Measurements from ENCODE around the gene PRDX2.

PRDX2 gene

DNA sequence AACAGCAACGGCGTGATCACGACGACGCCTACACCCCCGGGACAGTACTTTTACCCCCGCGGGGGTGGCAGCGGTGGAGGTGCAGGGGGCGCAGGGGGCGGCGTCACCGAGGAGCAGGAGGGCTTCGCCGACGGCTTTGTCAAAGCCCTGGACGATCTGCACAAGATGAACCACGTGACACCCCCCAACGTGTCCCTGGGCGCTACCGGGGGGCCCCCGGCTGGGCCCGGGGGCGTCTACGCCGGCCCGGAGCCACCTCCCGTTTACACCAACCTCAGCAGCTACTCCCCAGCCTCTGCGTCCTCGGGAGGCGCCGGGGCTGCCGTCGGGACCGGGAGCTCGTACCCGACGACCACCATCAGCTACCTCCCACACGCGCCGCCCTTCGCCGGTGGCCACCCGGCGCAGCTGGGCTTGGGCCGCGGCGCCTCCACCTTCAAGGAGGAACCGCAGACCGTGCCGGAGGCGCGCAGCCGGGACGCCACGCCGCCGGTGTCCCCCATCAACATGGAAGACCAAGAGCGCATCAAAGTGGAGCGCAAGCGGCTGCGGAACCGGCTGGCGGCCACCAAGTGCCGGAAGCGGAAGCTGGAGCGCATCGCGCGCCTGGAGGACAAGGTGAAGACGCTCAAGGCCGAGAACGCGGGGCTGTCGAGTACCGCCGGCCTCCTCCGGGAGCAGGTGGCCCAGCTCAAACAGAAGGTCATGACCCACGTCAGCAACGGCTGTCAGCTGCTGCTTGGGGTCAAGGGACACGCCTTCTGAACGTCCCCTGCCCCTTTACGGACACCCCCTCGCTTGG, 9.3 kb downstream of the PRDX2 start:
- peak; percentile 78 for DNase-seq

DNA sequence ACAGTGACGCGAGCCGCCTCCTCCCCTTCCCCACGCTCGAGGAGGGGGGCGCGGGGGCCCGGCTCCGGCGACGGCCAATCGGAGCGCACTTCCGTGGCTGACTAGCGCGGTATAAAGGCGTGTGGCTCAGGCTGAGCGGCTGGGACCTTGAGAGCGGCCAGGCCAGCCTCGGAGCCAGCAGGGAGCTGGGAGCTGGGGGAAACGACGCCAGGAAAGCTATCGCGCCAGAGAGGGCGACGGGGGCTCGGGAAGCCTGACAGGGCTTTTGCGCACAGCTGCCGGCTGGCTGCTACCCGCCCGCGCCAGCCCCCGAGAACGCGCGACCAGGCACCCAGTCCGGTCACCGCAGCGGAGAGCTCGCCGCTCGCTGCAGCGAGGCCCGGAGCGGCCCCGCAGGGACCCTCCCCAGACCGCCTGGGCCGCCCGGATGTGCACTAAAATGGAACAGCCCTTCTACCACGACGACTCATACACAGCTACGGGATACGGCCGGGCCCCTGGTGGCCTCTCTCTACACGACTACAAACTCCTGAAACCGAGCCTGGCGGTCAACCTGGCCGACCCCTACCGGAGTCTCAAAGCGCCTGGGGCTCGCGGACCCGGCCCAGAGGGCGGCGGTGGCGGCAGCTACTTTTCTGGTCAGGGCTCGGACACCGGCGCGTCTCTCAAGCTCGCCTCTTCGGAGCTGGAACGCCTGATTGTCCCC, 10.1 kb downstream of the PRDX2 start, which contains the start of gene JUNB:
JUNB (plus strand) TSS at position 142 of the 706 bp plus-strand sequence; CDS start at position 428, 286 bp downstream.
- peak; percentile 96 for DNase-seq

DNA sequence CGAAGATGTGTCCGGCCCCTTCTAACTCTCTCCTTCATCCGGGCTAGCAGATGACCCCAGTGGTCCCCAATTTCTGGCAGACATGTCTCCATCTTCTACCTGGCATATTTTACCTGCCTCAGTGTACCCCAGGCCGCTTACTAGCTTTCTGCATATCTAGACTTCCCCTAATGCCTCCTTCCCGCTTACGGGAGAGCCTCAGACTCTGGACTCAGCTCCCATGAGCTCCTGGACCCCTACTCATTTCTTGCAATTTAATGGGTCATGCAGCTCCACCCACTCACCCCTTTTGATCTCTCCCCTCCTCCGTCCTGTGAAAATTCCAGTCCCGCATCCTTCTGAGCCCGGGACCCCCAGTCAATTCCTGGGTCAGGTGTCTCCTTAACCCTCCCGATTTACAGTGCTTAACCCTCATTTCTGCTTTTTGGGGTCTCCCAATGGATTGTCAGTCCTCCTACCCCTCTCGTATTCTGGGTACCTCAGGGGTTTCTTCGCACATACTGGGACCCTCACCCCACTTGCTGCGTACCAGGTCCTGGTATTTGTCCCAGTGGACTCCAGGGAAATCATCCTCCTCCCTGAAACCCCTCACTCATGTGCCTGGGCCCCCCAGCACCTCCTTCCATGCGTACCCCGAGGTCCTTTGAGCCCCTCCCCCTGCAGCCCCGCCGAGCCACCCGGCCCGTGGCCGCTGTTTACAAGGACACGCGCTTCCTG, 10.8 kb downstream of the PRDX2 start:
- no peak for DNase-seq

DNA sequence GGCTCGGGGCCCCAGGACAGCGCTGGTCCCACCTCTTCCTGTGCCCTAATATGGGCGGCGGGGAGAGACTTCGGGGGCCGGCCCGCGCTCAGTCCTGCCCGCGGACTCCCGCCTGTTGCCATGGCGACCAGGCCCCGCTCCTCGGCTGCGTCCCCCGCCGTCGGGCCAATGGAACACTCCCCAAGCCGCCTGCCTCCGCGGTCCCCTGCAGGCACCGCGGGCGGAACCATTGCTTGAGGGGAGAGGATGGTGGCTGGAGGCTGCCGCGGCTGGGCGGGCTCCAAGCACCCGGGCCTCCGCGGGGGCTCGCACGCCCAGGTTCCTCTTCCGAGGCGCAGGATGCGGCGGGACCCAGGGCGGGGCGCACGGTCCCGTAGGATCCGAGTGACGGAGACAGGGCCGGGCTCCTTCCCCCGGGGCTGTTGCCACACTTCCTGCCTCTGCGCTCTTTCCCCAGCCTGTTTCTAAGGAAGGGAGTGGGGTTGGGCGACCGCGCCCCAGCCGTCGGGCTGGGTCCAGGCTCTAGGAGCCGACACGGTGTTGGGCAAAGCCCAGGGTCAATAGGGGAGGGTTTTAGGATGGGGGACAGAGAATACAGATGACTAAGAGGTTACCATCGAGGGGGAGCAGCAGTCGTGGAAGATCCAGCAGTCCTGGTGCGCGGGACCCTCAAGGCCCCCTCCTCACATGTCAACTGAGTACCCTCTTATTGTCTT, 11.5 kb downstream of the PRDX2 start:
- peak; percentile 96 for DNase-seq

DNA sequence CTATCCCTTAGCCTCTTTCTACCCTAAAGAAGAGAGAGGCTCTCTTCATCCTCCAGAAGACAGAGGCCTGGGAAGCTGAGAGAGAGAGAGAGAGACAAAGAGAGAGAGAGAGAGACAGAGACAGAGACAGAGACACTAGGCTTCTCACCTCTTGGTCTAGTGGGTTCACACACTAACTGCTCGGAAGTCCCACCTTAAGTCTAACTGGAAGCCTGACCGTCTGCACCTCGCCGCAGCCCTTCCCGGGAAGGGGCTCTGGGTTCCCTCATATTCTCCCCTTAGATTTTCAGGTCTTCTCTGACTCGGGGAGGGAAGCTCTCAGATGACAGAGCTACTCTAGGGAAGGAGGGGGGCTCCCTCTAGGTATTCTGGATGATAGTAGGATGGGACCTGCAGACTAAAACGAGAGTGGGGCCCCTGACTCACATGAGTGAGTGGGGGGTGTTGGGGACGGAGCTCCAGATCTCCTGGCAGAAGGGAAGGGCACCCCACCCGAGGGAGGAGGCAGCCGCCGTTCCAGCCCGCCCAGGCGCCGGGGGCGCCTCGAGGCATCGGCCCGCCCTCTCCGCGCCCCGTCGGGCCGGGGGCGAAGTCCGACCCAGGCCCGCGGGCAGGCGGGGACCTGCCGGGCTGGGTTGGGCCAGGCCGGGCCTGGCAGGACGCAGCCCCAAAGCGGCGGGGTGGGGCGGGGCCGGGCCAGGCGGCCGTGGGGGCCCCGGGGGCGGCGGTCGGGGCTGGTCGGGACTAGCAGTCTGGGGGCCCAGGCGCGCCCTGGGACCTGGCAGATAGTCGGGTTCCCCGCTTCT, 12.3 kb downstream of the PRDX2 start:
- no peak for DNase-seq

DNA sequence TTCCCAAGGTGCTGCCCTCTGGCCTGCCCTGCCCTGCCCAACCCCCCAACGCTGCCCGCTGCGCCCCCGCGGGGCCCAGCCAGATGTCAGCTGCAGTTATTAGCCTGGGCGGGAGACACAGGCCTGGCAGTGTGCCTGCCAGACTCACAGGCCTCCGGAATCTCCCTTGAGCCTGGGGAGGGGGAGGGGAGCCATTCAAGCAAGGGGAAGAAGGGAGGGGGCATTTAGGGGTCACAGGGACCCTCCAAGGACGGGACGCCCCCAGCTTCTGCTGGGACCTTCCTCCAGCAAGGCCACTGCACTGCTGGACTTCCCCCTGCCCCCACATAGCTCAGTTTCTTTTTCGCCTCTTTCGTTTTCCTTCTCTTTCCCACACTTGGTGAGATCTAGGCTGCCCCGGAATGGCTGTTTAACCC, 12.9 kb downstream of the PRDX2 start:
- DNase-seq = no peak

DNA sequence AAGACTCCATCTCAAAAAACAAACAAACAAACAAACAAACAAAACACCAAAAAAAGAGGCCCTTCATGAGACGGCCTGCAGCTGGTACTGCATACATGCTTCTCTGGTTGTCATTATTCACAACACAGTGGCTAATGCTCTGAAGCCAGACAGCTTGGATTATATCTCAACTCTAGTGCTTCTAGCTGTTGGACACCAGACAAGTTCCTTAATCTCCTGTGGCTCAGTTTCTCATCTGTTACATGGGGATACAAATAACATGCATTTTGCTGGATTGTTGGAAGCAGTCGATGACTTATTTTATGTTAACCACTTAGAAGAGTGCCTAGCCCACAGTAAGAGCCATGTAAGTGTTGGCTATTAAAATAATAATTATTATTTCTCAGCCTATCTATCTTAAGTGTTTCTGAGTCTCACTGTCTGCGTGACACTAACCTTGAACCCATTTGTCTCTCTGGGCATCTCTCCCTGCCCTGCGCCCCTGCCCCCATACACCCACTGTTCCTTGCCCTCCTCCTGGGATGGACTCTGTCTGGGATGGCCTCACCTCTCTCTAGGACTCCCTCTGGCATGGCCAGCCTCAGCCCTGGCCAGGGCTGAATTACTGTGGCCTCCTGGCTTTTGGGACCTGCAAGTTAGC, 13.4 kb downstream of the PRDX2 start:
- no peak for DNase-seq

DNA sequence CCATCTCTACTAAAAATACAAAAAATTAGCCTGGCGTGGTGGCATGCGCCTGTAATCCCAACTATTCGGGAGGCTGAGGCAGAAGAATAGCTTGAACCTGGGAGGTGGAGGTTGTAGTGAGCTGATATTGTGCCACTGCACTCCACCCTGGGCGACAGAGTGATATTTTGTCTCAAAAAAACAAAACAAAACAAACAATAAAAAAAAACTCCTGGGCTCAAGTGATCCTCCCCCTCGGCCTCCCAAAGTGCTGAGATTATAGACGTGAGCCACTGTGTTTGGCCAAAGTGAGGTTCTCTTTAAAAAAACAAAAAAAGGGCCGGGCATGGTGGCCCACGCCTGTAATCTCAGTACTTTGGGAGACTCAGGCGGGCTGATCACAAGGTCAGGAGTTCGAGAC, 14.1 kb downstream of the PRDX2 start:
- DNase-seq = no peak

DNA sequence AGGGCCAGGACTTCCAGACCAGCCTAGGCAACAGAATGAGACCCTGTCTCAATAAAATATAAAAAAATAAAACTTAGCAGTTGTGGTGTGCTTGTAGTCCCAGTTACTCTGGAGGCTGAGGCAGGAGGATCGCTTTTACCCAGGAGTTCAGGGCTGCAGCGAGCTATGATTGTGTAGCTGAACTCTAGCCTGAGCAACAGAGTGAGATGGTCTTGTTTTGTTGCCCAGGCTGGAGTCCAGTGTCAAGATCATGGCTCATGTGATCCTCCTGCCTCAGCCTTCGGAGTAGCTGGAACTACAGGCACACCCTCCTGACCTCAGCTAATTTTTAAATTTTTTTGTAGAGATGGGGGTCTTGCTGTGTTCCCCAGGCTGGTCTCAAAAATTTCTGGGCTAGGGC, 14.6 kb downstream of the PRDX2 start:
- no peak for DNase-seq

DNA sequence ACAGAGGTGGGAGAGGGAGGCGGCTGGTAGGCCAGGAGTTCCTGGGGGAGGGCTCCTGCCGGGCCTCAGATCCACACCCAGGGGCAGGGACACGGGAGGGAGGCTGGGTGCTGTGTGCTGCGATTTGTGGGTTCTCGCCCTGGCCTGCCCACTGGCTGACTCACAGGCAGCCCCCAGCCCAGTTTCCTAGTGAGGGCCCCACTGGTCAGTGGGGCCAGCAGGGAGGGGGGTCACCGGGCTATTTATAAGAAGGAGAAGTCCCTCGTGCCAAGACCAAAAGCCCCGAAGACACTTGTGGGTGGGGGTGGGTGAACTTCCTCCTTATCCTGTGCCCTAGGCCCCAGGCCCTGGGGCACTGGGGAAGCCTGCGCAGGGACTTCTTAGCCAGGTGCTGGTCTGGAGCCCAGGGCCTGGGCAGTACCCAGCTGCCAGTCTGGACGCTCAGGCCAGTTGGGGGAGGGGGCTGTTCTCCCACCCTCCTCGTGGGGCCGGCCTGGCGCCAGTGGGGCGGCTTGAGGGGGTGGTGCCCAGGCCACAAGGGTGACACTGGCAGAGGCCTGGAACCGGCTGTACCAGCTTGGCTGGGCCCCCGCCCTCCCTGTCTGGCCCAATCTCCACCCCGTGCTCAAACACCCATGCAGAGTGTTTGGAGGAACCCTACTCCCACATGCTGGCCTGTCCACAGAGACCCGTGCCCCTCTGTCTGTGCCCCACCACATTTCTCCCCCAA, 15.3 kb downstream of the PRDX2 start:
- no peak for DNase-seq

DNA sequence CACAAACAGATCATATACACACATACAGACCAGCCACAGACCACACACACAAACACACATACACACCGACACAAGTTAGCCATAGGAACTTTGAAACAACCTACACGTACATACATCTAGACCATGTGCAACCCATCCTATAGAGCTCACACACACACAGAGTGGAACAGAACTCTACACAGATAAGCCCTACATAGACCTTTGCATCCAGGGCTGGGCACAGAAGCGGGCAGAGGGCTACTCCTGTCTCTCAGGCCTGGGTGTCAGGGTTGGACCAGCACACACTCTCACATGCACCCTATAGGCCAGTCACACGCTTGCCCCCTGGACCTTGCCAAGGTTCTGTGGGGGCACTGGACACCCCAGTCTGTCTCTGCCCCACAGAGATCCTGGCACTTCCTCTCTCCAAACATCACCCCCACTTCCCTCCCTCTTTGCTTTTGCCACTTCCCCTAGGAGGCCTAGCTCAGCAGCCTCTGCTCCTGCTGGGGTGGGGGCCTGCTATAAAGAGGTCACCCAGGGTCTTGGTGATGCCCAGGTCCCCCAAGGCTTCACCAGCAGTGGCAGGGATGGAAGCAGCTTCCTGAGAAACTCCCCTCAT, 16.1 kb downstream of the PRDX2 start:
- no peak for DNase-seq

DNA sequence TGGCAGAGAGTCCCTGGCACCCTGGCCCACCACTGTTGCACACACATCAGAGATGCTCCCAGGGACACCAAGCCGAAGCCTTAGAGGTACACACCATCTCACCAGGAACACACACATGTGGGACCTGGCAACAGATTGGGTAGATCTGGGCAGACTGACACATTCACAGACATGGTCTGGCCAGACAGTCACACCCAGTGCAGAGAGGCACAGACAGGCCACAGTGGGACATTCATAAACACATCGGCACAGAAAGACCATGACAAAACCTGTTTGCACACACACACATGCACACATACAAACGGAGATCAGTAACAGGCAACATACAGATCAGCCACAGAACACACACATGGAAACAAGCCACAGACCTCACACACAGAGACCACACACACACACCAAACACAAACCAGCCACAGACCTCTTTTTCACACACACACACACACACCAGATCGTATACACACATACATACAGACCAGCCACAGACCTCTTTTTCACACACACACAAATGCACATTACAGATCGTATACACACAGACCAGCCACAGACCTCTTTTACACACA, 16.6 kb downstream of the PRDX2 start:
- no peak for DNase-seq

DNA sequence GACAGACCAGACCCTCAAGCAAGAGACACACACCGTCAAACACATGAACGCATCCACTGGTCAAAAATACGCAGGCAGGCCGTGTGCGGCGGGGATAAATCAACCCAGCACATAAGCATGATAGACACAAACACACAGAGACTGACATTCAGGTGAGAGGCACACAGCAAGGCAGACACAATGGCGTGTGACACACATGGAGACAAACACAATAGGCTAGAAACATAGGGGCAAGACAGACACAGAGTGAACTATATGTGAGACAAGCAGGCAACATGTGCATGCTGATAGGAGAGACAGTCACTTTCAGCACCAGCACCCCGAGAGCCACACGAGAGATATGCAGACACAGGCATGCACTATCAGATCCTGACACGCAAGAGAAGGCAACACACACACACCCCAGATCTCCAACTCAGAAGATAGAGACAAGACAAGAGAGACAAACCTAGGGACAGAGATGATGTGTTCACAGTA, 17.2 kb downstream of the PRDX2 start:
- no peak for DNase-seq

DNA sequence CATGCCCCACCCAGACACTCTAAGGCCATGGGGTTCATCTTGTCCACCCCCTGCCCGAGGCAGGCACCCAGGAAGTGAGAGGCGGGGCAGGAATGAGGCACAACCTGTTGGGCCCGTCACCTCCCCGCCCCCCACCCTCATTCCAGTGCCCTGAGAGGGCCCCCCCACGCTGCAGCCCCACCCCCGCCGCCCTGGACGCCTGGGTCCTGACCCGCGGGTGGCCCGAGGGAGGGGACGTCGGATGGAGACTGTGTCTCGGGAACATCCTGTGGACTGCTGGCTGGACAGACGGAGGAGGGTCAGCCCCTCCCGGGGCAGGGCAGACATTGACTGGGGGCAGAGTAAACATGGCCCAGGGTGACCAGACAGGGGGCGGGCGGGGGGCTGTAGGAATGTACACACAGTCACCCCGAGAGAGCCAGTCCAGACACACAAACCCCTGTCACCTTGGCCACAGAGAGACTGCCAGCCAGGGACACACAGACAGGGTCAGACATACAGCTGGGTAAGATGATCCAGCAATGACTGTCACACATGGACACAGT, 17.7 kb downstream of the PRDX2 start:
- no peak for DNase-seq

DNA sequence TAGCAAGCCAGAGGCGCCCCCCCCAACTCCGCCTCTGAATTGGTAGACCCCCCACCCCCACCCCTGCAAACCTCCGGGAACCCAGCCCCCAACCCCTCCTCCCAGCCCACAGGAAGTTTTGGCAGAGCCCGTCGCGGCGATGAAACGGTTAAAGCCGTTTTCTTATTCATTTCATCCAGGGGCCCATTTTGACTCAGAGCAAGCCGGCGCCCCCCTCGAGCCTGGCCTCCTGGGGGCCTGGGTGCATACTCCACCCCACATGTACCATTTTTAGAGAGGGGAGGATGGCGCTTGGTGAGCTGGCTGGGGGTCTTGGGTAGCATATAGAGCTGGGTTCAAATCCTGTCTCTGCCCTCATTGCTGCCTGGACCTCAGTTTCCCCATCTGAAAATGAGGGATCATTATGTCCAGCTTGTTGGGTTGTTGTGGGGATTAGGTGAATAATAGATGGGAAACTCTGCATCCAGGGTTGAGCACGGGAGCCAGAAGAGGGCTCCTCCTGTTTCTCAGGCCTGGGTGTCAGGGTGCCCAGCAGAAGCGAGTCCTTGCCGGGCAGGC, 18.2 kb downstream of the PRDX2 start:
- DNase-seq = no peak

DNA sequence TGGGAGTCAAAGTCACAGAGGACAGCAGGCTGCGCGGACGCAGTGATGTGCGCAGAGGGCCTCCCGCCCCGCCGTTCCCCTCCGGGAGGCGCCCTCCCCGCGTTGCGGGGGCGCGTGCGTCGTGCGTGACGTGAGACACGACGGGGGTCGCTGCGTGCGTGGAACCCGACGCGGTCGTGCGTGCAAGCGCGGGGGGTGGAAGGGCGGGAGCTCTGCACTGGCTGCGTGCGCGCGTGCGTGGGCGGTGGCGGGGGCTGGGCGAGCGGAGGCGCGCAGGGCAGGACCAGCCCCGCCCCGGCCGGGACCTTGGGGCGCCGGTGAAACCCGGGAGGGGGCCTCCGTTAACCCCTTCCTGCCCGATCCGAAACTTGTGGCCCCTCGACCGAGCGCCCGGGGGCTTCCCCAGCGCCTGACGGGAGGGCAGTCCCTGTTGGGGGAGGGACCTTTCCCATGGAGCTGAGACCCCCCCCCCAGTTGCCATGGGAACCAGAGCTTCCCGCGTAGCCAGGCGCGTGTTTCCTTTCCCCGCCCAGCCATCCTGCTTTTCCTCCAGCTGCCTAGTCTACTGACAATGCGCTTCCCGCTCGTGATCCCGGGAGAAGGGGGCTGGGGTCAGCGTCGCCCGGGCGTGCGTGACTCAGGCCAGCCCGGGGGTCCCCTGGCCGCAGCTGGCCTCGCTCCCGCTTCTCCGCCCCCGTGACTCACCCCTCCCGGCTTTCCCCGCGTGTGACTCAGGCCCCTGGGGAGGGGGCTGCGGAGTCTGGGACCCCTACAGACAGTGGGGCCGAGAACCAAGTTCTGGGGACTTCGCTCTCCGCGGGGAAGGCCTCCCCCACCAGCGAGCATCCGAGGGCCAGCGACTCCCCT, 18.9 kb downstream of the PRDX2 start:
- DNase-seq = peak; percentile 86

DNA sequence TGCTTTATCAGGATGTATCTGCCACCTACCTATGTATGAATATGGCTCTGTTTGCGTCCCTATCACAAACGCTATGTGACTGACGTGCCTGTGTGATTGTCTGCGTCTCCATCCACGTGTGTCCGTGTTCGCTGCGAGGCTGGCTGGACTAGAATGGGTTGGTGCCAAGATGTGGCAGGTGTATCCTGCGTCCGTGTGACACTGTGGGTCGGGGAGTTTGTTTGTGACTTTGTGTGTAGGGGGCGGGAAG, 19.5 kb downstream of the PRDX2 start:
- DNase-seq = no peak

DNA sequence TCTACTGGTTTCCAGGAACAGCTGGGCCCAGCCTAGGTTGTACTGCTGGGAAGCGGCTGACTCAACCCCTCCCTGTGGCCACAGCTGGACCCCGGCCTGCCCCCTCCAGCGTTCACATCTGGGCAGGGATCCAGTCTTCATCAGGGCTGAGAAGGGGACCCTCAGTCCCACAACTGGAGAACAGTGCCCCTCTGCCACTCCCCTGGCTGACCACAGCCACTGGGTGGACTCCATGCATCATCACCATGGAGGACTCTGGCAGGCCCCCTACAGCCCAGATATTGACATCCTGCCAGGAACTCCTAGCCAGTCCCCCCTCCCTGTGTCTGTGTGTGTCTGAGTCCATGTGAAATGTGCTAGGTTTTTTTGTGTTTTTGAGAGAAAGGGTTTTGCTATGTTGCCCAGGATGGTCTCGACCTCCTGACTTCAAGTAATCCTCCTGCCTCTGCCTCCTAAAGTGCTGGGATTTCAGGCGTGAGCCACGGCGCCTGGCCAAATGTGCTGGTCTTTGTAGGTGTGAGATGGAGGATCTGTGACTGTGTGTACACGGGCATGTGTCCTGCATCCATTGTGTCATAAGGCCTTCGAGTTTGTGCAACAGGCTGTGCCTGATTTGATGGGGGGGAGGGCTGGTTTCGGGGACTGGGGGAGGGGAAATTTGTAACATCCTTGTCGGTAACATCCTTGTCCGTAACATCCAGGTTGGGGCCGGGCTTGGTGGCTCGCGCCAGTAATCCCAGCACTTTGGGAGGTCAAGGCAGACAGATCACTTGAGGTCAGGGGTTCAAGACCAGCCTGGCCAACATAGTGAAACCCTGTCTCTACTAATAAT, 22.2 kb downstream of the PRDX2 start:
- DNase-seq = no peak
